C4-2B (cell line): ENCODE results near the gene CREBL2.
"Not testable (repeated sequence)": the region's sequence is repeated elsewhere in the genome, so short reads cannot be mapped to it uniquely, and the experiment has no call there.

ENCODE experiments used
- H3K27ac ChIP-seq: fragments of 450-650 bp; 2 replicates; pipeline ENCODE4 v1.5.1; 2017
- ZFX ChIP-seq: fragments of 450-650 bp; IDR thresholded peaks from 2 replicates; pipeline ENCODE4 v1.6.1; 2017
- TF ChIP-seq, protein P1 (sequence below): fragments of 450-650 bp; conservative IDR thresholded peaks from 2 replicates; pipeline ENCODE4 v1.5.1; 2017; ENCODE audit warnings: mild to moderate bottlenecking

The CREBL2 gene

GRCh38 chr12:12614342-12614741 is 2.7 kb downstream of the CREBL2 start:
- H3K27ac ChIP-seq: no peak overlapping the region
- TF ChIP-seq ZFX: no peak
- TF ChIP-seq, protein P1, sequence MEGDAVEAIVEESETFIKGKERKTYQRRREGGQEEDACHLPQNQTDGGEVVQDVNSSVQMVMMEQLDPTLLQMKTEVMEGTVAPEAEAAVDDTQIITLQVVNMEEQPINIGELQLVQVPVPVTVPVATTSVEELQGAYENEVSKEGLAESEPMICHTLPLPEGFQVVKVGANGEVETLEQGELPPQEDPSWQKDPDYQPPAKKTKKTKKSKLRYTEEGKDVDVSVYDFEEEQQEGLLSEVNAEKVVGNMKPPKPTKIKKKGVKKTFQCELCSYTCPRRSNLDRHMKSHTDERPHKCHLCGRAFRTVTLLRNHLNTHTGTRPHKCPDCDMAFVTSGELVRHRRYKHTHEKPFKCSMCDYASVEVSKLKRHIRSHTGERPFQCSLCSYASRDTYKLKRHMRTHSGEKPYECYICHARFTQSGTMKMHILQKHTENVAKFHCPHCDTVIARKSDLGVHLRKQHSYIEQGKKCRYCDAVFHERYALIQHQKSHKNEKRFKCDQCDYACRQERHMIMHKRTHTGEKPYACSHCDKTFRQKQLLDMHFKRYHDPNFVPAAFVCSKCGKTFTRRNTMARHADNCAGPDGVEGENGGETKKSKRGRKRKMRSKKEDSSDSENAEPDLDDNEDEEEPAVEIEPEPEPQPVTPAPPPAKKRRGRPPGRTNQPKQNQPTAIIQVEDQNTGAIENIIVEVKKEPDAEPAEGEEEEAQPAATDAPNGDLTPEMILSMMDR: no peak

- TF ChIP-seq, protein P1: no peak
- TF ChIP-seq ZFX: no peak
- no peak overlapping the region for H3K27ac ChIP-seq
These were observed 5.0 kb downstream of the CREBL2 start for GRCh38 chr12:12616512-12617310.

DNA sequence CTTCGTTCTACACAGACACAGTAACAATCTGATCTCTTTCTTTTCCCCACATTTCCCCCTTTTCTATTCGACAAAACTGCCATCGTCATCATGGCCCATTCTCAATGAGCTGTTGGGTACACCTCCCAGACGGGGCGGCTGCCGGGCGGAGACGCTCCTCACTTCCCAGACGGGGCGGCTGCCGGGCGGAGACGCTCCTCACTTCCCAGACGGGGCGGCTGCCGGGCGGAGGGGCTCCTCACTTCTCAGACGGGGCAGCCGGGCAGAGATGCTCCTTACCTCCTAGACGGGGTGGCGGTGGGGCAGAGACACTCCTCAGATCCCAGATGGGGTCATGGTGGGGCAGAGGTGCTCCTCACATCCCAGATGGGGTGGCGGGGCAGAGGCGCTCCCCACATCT is 6.4 kb downstream of the CREBL2 start:
- H3K27ac ChIP-seq: not testable (repeated sequence)

- no peak overlapping the region for H3K27ac ChIP-seq
These were observed 9.1 kb downstream of the CREBL2 start for GRCh38 chr12:12620730-12621315.

DNA sequence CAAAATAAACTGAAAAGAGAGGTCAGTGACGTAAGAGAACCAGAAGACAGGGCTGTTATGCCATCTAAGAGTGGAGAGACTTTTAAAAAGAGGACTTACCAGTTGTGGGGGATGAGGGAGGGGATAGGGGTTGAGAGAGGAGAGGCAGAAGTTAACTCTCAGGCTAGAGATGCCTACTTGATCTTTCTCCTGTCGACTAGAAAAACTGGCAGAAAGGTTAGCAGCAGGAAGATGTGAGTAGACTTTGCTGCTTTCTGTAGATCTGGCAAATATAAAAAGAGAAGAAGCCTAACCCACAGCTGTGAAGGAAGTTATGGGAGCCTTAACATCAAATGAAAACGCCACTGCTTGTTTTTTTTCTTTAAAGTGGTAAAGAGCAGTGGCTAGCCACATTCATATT is 10.7 kb downstream of the CREBL2 start:
- H3K27ac ChIP-seq: no peak overlapping the region
- TF ChIP-seq, protein P1: no peak

More at GRCh38 chr12:12620730-12621315, 9.1 kb downstream of the CREBL2 start:
- TF ChIP-seq ZFX: no peak

- no peak for TF ChIP-seq ZFX
- TF ChIP-seq, protein P1: no peak
- H3K27ac ChIP-seq: no peak overlapping the region
These were observed 12.9 kb downstream of the CREBL2 start for GRCh38 chr12:12624498-12624992.

- TF ChIP-seq ZFX: no peak
- TF ChIP-seq, protein P1: no peak
- no peak overlapping the region for H3K27ac ChIP-seq
These were observed 14.8 kb downstream of the CREBL2 start for GRCh38 chr12:12626471-12626870.

GRCh38 chr12:12627308-12627827 is 15.7 kb downstream of the CREBL2 start:
- no peak for TF ChIP-seq ZFX
- TF ChIP-seq, protein P1: no peak
- H3K27ac ChIP-seq: no peak overlapping the region
